PFSK-1 (cell line): Measurements from ENCODE around the gene CELA2A.

Experiments used
- FOXP2 ChIP-seq: optimal IDR thresholded peaks from 2 replicates; pipeline ENCODE3; 2011; ENCODE audit warnings: borderline replicate concordance, control low read depth, inconsistent platforms; ENCODE audit not compliant: insufficient read depth; ENCODE audit errors: extremely low read length, extremely low read depth
- POLR2AphosphoS5 ChIP-seq: IDR thresholded peaks from 2 replicates; pipeline ENCODE4 v1.6.1; 2012; ENCODE audit warnings: low read depth, mild to moderate bottlenecking, control low read depth, low read length, moderate library complexity
- SIN3A ChIP-seq: IDR thresholded peaks from 2 replicates; pipeline ENCODE4 v1.6.1; 2012; ENCODE audit warnings: mild to moderate bottlenecking, low read length, moderate library complexity, borderline replicate concordance; ENCODE audit not compliant: insufficient read depth
- TAF1 ChIP-seq: IDR thresholded peaks from 2 replicates; pipeline ENCODE4 v1.6.1; 2012; ENCODE audit warnings: low read length, control low read depth, borderline replicate concordance; ENCODE audit not compliant: insufficient read depth
- TF ChIP-seq, protein P1 (sequence below), 2 experiments: IDR thresholded peaks; 2 replicates each; pipeline versions ENCODE4 v1.6.1 to v1.8.0; 2011 to 2012; ENCODE audit warnings: low read depth in 2 of 2, low read length in 2 of 2, control low read depth in 1 of 2, inconsistent platforms in 1 of 2, mild to moderate bottlenecking in 1 of 2, moderate library complexity in 1 of 2; ENCODE audit not compliant: insufficient read depth in 1 of 2

Gene CELA2A

DNA sequence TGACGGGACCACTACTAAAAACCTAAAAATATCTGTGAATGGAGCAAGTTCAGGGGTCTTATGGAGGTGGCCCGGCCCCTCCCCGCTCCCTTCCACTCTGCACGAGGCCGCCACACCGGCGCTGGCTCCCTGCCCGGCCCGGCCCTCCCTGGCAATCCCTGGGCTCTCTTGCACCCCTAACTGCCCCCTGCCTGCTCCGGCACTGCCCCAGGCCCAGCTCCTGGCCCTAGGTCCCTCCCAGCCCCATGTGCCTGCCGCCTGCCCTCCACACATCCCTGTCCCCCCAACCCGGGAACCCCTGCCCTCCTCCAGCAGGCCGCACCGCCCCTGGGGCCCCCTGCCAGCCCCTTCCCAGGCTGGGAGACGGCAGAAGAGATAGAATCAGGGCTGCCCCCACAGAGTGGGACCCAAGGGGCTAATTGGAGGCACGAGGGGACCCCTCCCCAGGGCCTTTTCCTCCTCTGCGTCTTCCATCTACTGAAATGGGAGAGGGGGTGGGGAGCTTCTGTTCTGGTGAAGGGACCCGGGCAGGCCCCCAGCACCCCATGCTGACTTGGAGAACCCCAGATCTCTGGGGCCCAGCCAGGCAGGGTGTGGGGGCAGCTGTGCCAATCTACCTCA is 27.6 kb upstream of the CELA2A start:
- TF ChIP-seq SIN3A (no peak), TAF1 (no peak), FOXP2 (no peak), POLR2AphosphoS5 (no peak)
- TF ChIP-seq, protein P1, sequence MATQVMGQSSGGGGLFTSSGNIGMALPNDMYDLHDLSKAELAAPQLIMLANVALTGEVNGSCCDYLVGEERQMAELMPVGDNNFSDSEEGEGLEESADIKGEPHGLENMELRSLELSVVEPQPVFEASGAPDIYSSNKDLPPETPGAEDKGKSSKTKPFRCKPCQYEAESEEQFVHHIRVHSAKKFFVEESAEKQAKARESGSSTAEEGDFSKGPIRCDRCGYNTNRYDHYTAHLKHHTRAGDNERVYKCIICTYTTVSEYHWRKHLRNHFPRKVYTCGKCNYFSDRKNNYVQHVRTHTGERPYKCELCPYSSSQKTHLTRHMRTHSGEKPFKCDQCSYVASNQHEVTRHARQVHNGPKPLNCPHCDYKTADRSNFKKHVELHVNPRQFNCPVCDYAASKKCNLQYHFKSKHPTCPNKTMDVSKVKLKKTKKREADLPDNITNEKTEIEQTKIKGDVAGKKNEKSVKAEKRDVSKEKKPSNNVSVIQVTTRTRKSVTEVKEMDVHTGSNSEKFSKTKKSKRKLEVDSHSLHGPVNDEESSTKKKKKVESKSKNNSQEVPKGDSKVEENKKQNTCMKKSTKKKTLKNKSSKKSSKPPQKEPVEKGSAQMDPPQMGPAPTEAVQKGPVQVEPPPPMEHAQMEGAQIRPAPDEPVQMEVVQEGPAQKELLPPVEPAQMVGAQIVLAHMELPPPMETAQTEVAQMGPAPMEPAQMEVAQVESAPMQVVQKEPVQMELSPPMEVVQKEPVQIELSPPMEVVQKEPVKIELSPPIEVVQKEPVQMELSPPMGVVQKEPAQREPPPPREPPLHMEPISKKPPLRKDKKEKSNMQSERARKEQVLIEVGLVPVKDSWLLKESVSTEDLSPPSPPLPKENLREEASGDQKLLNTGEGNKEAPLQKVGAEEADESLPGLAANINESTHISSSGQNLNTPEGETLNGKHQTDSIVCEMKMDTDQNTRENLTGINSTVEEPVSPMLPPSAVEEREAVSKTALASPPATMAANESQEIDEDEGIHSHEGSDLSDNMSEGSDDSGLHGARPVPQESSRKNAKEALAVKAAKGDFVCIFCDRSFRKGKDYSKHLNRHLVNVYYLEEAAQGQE (IDR thresholded peaks at IDR 0.05; ENCODE audit: insufficient read depth in 1 of 2, low read depth in 2 of 2, low read length in 2 of 2) = no peak

DNA sequence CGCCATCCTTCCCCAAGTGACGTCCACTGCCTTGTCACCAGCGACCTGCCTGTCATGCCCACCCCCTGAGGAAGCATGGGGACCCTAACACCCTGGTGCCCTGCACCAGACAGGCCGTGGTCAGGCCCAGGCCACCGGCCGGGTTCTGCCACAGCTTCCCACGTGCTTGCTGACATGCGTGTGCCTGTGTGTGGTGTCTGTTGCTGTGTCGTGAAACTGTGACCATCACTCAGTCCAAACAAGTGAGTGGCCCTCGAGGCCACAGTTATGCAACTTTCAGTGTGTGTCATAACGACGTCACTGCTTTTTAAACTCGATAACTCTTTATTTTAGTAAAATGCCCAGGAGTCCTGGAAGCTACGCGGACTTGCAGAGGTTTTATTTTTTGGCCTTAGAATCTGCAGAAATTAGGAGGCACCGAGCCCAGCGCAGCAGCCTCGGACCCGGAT is 26.8 kb upstream of the CELA2A start:
- TF ChIP-seq TAF1 = no peak
- TF ChIP-seq, protein P1 (IDR thresholded peaks at IDR 0.05; ENCODE audit: insufficient read depth in 1 of 2, low read depth in 2 of 2, low read length in 2 of 2) = no peak
- no peak for TF ChIP-seq POLR2AphosphoS5
- no peak for TF ChIP-seq SIN3A
- no peak for TF ChIP-seq FOXP2

DNA sequence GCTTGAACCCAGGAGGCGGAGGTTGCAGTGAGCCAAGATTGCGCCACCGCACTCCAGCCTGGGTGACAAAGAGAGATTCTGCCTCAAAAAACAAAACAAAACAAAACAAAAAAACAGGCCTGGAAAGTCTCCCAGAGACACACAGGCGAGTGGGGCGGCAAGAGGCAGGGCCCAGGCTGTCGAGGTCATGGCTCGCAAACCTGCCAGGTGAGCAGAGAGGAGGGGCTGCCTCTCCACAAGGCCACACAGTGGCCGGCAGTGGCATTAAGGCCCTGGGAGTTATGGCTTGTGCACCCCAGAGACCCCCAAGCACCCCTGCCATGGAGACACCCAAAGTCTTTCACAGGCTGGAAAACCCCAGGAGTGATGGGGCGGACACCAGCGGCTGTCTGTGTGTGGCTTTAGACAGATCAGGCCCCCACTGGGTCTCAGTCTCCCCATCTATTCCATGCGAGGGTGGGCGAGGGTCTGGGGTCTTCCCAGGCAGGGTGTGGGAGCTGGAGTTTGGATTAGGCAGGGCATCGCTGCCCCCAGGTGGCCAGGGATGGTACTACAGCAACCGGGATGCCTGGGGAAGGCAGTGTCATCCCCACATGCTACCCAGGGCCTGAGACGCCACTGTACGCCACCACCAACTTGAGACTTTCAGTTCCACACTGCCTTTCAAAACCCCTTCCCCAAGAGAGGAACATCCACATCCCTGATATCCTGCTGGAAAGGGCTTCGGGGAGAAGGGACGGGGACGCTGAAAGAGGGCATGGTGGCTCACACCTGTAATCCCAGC is 25.6 kb upstream of the CELA2A start:
- no peak for TF ChIP-seq TAF1
- no peak for TF ChIP-seq SIN3A
- no peak for TF ChIP-seq POLR2AphosphoS5
- no peak for TF ChIP-seq FOXP2
- TF ChIP-seq, protein P1 (IDR thresholded peaks at IDR 0.05; ENCODE audit: insufficient read depth in 1 of 2, low read depth in 2 of 2, low read length in 2 of 2) = no peak

DNA sequence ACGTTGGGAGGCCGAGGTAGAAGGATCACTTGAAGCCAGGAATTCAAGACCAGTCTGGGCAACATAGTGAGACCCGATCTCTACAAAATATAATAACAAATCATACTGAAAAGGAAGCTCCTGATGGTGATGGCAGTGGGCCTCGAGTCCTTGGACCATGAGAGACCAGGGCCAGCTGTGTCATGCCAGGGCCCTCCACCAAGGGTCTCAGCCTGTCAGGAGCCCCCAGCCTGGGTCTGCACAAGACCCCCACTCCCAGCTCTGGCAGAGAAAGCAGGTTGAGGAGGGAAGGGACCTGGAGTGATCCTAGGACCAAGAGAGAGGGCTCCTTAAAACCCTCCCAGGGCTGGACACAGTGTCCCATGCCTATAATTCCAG is 25.0 kb upstream of the CELA2A start:
- TF ChIP-seq POLR2AphosphoS5 (no peak), TAF1 (no peak), SIN3A (no peak), FOXP2 (no peak)
- TF ChIP-seq, protein P1 (IDR thresholded peaks at IDR 0.05; ENCODE audit: insufficient read depth in 1 of 2, low read depth in 2 of 2, low read length in 2 of 2) = no peak
